HepG2 (cell line): Measurements from ENCODE around the gene PSMD9. TPM values are rescaled to one million over a fixed set of nuclear protein-coding genes. Genes with fewer than 3 reads are reported as not detected.

Source experiments
- AKAP8 ChIP-seq: sonication (generic); formaldehyde crosslinking; IDR thresholded peaks from 2 replicates; pipeline ENCODE4 v1.5.1; 2020; ENCODE audit warnings: mild to moderate bottlenecking, missing genetic modification reagents
- CHCHD3 ChIP-seq: sonication (generic); formaldehyde crosslinking; IDR thresholded peaks from 2 replicates; pipeline ENCODE4 v1.8.0; 2022; ENCODE audit warnings: mild to moderate bottlenecking, missing genetic modification reagents, moderate library complexity
- HDAC2 ChIP-seq: sonication (generic); formaldehyde crosslinking; IDR thresholded peaks from 2 replicates; pipeline ENCODE4 v1.4.0; 2020; ENCODE audit warnings: missing genetic modification reagents
- KMT2B ChIP-seq: IDR thresholded peaks from 2 replicates; pipeline ENCODE4 v1.6.1; 2016; ENCODE audit warnings: missing genetic modification reagents, missing compliant biosample characterization
- MTERF4 ChIP-seq: sonication (generic); formaldehyde crosslinking; IDR thresholded peaks from 2 replicates; pipeline ENCODE4 v1.8.0; 2023; ENCODE audit warnings: mild to moderate bottlenecking, missing genetic modification reagents
- NCOA1 ChIP-seq: sonication (generic); formaldehyde crosslinking; IDR thresholded peaks from 2 replicates; pipeline ENCODE4 v1.9.0; 2021; ENCODE audit warnings: missing genetic modification reagents
- REXO4 ChIP-seq: sonication (generic); formaldehyde crosslinking; IDR thresholded peaks from 2 replicates; pipeline ENCODE4 v1.8.0; 2022; ENCODE audit warnings: missing genetic modification reagents, mild to moderate bottlenecking, borderline replicate concordance
- SALL1 ChIP-seq: sonication (generic); formaldehyde crosslinking; IDR thresholded peaks from 2 replicates; pipeline ENCODE4 v1.8.0; 2022; ENCODE audit warnings: mild to moderate bottlenecking, missing genetic modification reagents
- SCMH1 ChIP-seq: sonication (generic); formaldehyde crosslinking; IDR thresholded peaks from 2 replicates; pipeline ENCODE4 v1.9.0; 2021; ENCODE audit warnings: missing genetic modification reagents, mild to moderate bottlenecking, borderline replicate concordance
- SMARCC2 ChIP-seq: fragments of 450-650 bp; IDR thresholded peaks from 2 replicates; pipeline ENCODE4 v1.6.1; 2017; ENCODE audit warnings: antibody characterized with exemption, mild to moderate bottlenecking
- SMC3 ChIP-seq: IDR thresholded peaks from 2 replicates; pipeline ENCODE4 v1.6.1; 2011; ENCODE audit warnings: low read length, improper control_type of control experiment
- TGIF2 ChIP-seq: IDR thresholded peaks from 2 replicates; pipeline ENCODE4 v1.6.1; 2016; ENCODE audit warnings: control low read depth, missing compliant biosample characterization
- YEATS2 ChIP-seq: sonication (generic); formaldehyde crosslinking; IDR thresholded peaks from 2 replicates; pipeline ENCODE4 v1.4.0; 2020; ENCODE audit warnings: missing genetic modification reagents, borderline replicate concordance
- ZFY ChIP-seq: sonication (generic); formaldehyde crosslinking; IDR thresholded peaks from 2 replicates; pipeline ENCODE4 v1.4.0; 2020; ENCODE audit warnings: missing genetic modification reagents
- ZKSCAN5 ChIP-seq: sonication (generic); formaldehyde crosslinking; IDR thresholded peaks from 2 replicates; pipeline ENCODE4 v1.5.1; 2020; ENCODE audit warnings: mild to moderate bottlenecking, missing genetic modification reagents
- ZNF224 ChIP-seq: sonication (generic); formaldehyde crosslinking; IDR thresholded peaks from 2 replicates; pipeline ENCODE4 v1.5.0; 2020; ENCODE audit warnings: mild to moderate bottlenecking, missing genetic modification reagents
- ZNF326 ChIP-seq: sonication (generic); formaldehyde crosslinking; IDR thresholded peaks from 2 replicates; pipeline ENCODE4 v1.4.0; 2020; ENCODE audit warnings: missing genetic modification reagents, borderline replicate concordance
- ZNF44 ChIP-seq: sonication (generic); formaldehyde crosslinking; IDR thresholded peaks from 2 replicates; pipeline ENCODE4 v1.5.1; 2020; ENCODE audit warnings: mild to moderate bottlenecking, missing genetic modification reagents
- ZNF704 ChIP-seq: sonication (generic); formaldehyde crosslinking; IDR thresholded peaks from 2 replicates; pipeline ENCODE4 v1.8.1; 2023; ENCODE audit warnings: mild to moderate bottlenecking, inconsistent platforms, moderate library complexity, missing genetic modification reagents, borderline replicate concordance
- ZNF737 ChIP-seq: sonication (generic); formaldehyde crosslinking; IDR thresholded peaks from 2 replicates; pipeline ENCODE4 v1.5.0; 2020; ENCODE audit warnings: missing genetic modification reagents, mild to moderate bottlenecking, borderline replicate concordance
- ZSCAN31 ChIP-seq: sonication (generic); formaldehyde crosslinking; IDR thresholded peaks from 2 replicates; pipeline ENCODE4 v1.5.0; 2020; ENCODE audit warnings: low read depth, mild to moderate bottlenecking, missing genetic modification reagents
- polyA plus RNA-seq, 8 experiments: library from polyadenylated mRNA; depleted of rRNA in 3 of 8; stranded (reverse) in 7 of 8; unstranded in 1 of 8; fragments of >200 nt; fragmentation: Illumina TruSeq in 4 of 8; extraction: Trizol in 4 of 8; gene quantifications; 2 replicates each; pipeline versions ENCODE4 v1.2.1 to v1.2.3, GENCODE V29; 2011 to 2016; ENCODE audit warnings: low read depth in 4 of 8, missing spikeins in 1 of 8, mixed read lengths in 1 of 8; ENCODE audit not compliant: insufficient read depth in 1 of 8
- total RNA-seq, 5 experiments: library from RNA; depleted of rRNA; stranded (reverse); fragments of >200 nt; fragmentation: Illumina TruSeq; extraction: Trizol; gene quantifications; 2 replicates each; pipeline ENCODE4 v1.2.3, GENCODE V29; 2016; ENCODE audit warnings: low read depth in 1 of 5
- TF ChIP-seq, protein P1 (sequence below): sonication (generic); formaldehyde crosslinking; IDR thresholded peaks from 2 replicates; pipeline ENCODE4 v1.4.0; 2020; ENCODE audit warnings: missing genetic modification reagents
- TF ChIP-seq, protein P2 (sequence below): sonication (generic); formaldehyde crosslinking; IDR thresholded peaks from 2 replicates; pipeline ENCODE4 v1.8.1; 2023; ENCODE audit warnings: mild to moderate bottlenecking, moderate library complexity, missing genetic modification reagents

Gene PSMD9
- total and polyA plus RNA-seq, 2 of the 13 experiments (the other 11 are each of a cell fraction or from before 2014, with no cell fraction given) = 41.4 to 61.1 TPM

DNA sequence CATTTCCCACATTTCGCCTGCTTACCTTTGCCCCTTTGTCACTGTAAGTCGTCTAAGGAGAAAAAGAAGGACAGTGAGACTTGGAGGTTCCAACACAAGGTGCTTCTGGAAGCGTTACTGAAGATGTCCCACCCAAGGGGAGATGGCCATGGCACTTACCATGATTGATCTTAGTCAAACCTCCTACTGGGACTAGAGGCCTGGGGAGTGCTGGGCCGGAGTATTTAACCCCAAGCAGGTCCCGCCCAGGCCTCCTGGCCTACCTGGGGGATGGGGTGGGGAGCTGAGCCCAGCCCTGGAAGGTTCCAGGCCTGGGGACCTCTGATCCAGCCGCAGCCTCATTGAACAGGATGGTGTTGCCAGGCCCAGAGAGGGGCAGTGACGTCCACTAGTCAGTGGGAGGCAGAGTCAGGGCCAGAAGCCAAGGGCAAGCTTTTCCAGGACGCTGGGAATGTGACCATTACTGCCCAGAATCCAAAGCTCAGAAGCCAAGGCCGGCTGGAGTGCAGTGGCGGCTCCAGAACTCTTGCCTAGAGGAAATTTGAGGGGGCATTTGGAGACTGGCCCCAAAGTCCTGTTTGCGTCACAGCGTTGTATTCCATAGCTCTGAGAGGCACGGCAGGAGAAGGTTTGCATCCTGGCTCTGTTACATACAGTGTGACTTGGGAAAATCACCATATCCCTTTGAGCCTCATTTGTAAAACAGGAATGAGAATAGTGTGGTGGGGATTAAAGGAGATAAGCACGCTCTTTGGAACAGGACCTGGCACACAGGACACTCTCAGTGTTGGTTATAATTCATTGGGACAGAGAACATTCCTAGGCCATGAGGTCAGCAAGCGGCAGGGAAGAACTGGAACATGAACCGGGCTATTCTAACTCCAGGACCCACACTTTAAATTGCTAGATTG, 29.7 kb upstream of the PSMD9 start, which contains the start of gene HPD (continued):
- TF ChIP-seq SALL1 (CRISPR knock-in tag) = peak; percentile 84
- TF ChIP-seq ZNF704 (CRISPR knock-in tag) = no peak
- TF ChIP-seq SCMH1 = no peak
- TF ChIP-seq ZFY (CRISPR knock-in tag) = peak; percentile 89
- TF ChIP-seq SMC3 = no peak; the same call in none of the 2 replicates
- no peak for TF ChIP-seq TGIF2 (CRISPR knock-in tag)
- no peak for TF ChIP-seq REXO4 (CRISPR knock-in tag)
- TF ChIP-seq CHCHD3 = no peak
- TF ChIP-seq, protein P1, sequence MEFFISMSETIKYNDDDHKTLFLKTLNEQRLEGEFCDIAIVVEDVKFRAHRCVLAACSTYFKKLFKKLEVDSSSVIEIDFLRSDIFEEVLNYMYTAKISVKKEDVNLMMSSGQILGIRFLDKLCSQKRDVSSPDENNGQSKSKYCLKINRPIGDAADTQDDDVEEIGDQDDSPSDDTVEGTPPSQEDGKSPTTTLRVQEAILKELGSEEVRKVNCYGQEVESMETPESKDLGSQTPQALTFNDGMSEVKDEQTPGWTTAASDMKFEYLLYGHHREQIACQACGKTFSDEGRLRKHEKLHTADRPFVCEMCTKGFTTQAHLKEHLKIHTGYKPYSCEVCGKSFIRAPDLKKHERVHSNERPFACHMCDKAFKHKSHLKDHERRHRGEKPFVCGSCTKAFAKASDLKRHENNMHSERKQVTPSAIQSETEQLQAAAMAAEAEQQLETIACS (CRISPR knock-in tag) = 0 out of 2 replicates have a peak, but pooled peaks have one; percentile 3
- peak; percentile 88 for TF ChIP-seq MTERF4 (CRISPR knock-in tag)
- TF ChIP-seq ZNF326 (CRISPR knock-in tag) = no peak
- TF ChIP-seq ZSCAN31 (CRISPR knock-in tag) = no peak
- TF ChIP-seq ZKSCAN5 (CRISPR knock-in tag) = no peak
- peak; percentile 79; the same call in 1 of the 2 replicates for TF ChIP-seq ZNF737 (CRISPR knock-in tag)
- TF ChIP-seq HDAC2 (CRISPR knock-in tag) = peak; percentile 70; the same call in 1 of the 2 replicates
- no peak for TF ChIP-seq NCOA1
- TF ChIP-seq ZNF44 (CRISPR knock-in tag) = peak; percentile 72; the same call in 1 of the 2 replicates
- no peak for TF ChIP-seq SMARCC2
- peak; percentile 79 for TF ChIP-seq YEATS2 (CRISPR knock-in tag)
- TF ChIP-seq, protein P2, sequence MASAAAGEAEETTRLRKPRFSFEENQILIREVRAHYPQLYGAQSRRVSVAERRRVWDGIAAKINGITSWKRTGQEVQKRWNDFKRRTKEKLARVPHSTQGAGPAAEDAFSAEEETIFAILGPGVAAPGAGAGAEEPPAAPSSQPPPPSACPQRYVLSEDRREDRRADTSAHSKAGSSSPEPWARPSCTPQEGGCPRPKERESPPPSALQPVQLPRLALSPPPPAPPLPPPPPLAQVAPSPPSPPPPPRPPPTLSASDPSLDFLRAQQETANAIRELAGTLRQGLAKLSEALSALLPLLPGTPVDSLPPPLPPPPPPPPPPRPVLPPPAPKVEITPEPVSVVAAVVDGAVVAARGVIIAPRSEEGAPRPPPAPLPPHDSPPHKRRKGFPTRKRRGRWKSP = no peak; the same call in 1 of the 2 replicates
- 0 out of 2 replicates have a peak, but pooled peaks have one; percentile 88 for TF ChIP-seq ZNF224
- no peak for TF ChIP-seq AKAP8 (CRISPR knock-in tag)
- TF ChIP-seq KMT2B (CRISPR knock-in tag) = no peak
